ENCODE results near the gene PCDHGA8. TPM values are rescaled to one million over a fixed set of nuclear protein-coding genes. Genes with fewer than 3 reads are reported as not detected.

Gene PCDHGA8
- total and polyA plus RNA-seq, 2 donors (not counting 1 experiment from before 2014, with no cell fraction given): 1.1 to 4.6 TPM

DNA sequence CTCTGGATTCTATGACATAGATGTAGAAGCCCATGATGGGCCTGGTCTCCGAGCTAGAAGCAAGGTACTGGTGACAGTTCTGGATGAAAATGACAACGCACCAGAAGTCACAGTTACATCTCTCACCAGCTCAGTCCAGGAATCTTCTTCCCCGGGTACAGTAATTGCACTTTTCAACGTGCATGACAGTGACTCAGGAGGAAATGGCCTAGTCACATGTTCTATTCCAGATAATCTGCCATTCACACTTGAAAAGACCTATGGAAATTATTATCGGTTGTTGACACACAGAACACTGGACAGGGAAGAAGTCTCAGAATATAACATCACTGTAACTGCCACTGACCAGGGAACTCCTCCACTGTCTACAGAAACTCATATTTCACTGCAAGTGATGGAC is 36.3 kb upstream of the PCDHGA8 start:
- H3K27me3 ChIP-seq (ENCODE audit: control insufficient read depth, insufficient read depth, low read length): peaks cover 9% of the 10 kb centered on the region
- H3K36me3 ChIP-seq (ENCODE audit: control insufficient read depth, insufficient read depth, low read length): no peaks in the 10 kb centered on the region
- H2AFZ ChIP-seq (ENCODE audit: low read length): no peak overlapping the region
- no peak overlapping the region for H3K9ac ChIP-seq (ENCODE audit: insufficient read depth, low read length)
- no peak overlapping the region for H3K4me3 ChIP-seq (replicated peaks in 1 of 4; ENCODE audit: control extremely low read depth in 1 of 4, insufficient read depth in 1 of 4, low read depth in 3 of 4, low read length in 4 of 4)
- H4K20me1 ChIP-seq (ENCODE audit: control insufficient read depth, extremely low read depth, insufficient read depth, low read length): no peaks in the 10 kb centered on the region
- TF ChIP-seq EZH2 (IDR thresholded peaks at IDR 0.05; ENCODE audit: low read length, missing control alignments): no peak
- TF ChIP-seq, protein P1, sequence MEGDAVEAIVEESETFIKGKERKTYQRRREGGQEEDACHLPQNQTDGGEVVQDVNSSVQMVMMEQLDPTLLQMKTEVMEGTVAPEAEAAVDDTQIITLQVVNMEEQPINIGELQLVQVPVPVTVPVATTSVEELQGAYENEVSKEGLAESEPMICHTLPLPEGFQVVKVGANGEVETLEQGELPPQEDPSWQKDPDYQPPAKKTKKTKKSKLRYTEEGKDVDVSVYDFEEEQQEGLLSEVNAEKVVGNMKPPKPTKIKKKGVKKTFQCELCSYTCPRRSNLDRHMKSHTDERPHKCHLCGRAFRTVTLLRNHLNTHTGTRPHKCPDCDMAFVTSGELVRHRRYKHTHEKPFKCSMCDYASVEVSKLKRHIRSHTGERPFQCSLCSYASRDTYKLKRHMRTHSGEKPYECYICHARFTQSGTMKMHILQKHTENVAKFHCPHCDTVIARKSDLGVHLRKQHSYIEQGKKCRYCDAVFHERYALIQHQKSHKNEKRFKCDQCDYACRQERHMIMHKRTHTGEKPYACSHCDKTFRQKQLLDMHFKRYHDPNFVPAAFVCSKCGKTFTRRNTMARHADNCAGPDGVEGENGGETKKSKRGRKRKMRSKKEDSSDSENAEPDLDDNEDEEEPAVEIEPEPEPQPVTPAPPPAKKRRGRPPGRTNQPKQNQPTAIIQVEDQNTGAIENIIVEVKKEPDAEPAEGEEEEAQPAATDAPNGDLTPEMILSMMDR (conservative IDR thresholded peaks at IDR 0.05 in 1 of 2, IDR thresholded peaks at IDR 0.05 in 1 of 2; ENCODE audit: low read depth in 1 of 2, low read length in 2 of 2): no peak
- DNase-seq (ENCODE audit: low read depth in 2 of 2): no peak
- H3K9me3 ChIP-seq (ENCODE audit: control insufficient read depth, insufficient read depth, low read depth, low read length): no peaks in the 10 kb centered on the region
- no peak overlapping the region for H3K4me2 ChIP-seq (ENCODE audit: extremely low read depth, insufficient read depth, low read length)
- H3K27ac ChIP-seq (ENCODE audit: insufficient read depth, low read length): no peak overlapping the region
- no peaks in the 10 kb centered on the region for H3K4me1 ChIP-seq (ENCODE audit: control insufficient read depth, extremely low read depth, insufficient read depth, low read length)
- no peaks in the 10 kb centered on the region for H3K79me2 ChIP-seq (ENCODE audit: control insufficient read depth, insufficient read depth, low read length)

- TF ChIP-seq EZH2 (IDR thresholded peaks at IDR 0.05; ENCODE audit: low read length, missing control alignments): no peak
- TF ChIP-seq, protein P1 (conservative IDR thresholded peaks at IDR 0.05 in 1 of 2, IDR thresholded peaks at IDR 0.05 in 1 of 2; ENCODE audit: low read depth in 1 of 2, low read length in 2 of 2): no peak
- H3K36me3 ChIP-seq (ENCODE audit: control insufficient read depth, insufficient read depth, low read length): no peaks in the 10 kb centered on the region
- DNase-seq (ENCODE audit: low read depth in 2 of 2): no peak
Measured at GRCh38 chr5:141356950-141357349, 35.5 kb upstream of the PCDHGA8 start.

DNA sequence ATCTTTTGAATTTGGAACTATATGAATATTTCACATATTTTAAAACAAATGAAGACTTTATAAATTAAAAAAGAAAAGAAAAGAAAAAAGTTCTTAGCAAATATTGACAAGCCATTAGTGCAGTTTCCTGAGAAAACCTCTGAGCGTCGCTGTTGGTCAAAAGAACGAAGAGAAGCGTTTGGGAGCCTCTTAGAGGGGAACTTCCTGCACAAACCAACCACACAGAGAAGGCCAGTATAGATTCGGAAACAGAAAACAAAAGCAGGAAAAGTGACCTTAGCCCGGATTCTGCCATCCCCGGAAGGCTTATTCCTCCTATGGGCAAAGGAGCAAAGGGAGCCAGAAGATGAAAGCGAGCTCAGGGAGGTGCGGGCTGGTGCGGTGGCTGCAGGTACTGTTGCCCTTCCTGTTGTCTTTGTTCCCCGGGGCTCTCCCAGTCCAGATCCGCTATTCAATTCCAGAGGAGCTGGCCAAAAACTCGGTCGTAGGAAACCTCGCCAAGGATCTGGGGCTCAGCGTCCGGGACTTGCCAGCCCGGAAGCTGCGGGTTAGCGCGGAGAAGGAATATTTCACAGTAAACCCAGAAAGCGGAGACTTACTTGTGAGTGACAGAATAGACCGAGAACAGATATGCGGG is 32.5 kb upstream of the PCDHGA8 start, which contains the start of gene PCDHGB2:
TSS of gene PCDHGB2 (plus strand) at position 205 of the 637 bp plus-strand sequence. CDS start at position 347, 142 bp downstream.
- no peaks in the 10 kb centered on the region for H3K4me1 ChIP-seq (ENCODE audit: control insufficient read depth, extremely low read depth, insufficient read depth, low read length)
- peak; percentile 43 to 65 for DNase-seq (ENCODE audit: low read depth in 2 of 2)
- peaks cover 3% of the 10 kb centered on the region for H3K9me3 ChIP-seq (ENCODE audit: control insufficient read depth, insufficient read depth, low read depth, low read length)
- no peaks in the 10 kb centered on the region for H4K20me1 ChIP-seq (ENCODE audit: control insufficient read depth, extremely low read depth, insufficient read depth, low read length)
- H3K4me3 ChIP-seq (replicated peaks in 1 of 4; ENCODE audit: control extremely low read depth in 1 of 4, insufficient read depth in 1 of 4, low read depth in 3 of 4, low read length in 4 of 4): peak within 1 kb of the TSS; percentile 20 to 58 (median 40)
- TF ChIP-seq EZH2 (IDR thresholded peaks at IDR 0.05; ENCODE audit: low read length, missing control alignments): no peak
- TF ChIP-seq, protein P1 (conservative IDR thresholded peaks at IDR 0.05 in 1 of 2, IDR thresholded peaks at IDR 0.05 in 1 of 2; ENCODE audit: low read depth in 1 of 2, low read length in 2 of 2): peak; percentile 48 to 61
- H3K4me2 ChIP-seq (ENCODE audit: extremely low read depth, insufficient read depth, low read length): no peak within 1 kb of the TSS
- H3K36me3 ChIP-seq (ENCODE audit: control insufficient read depth, insufficient read depth, low read length): no peaks in the 10 kb centered on the region
- no peak within 1 kb of the TSS for H3K9ac ChIP-seq (ENCODE audit: insufficient read depth, low read length)
- no peak within 1 kb of the TSS for H3K27ac ChIP-seq (ENCODE audit: insufficient read depth, low read length)
- H3K79me2 ChIP-seq (ENCODE audit: control insufficient read depth, insufficient read depth, low read length): no peaks in the 10 kb centered on the region
- H3K27me3 ChIP-seq (ENCODE audit: control insufficient read depth, insufficient read depth, low read length): peaks cover 21% of the 10 kb centered on the region
- H2AFZ ChIP-seq (ENCODE audit: low read length): no peak within 1 kb of the TSS

More at GRCh38 chr5:141356950-141357349, 35.5 kb upstream of the PCDHGA8 start:
- H3K4me1 ChIP-seq (ENCODE audit: control insufficient read depth, extremely low read depth, insufficient read depth, low read length): no peaks in the 10 kb centered on the region
- H3K27ac ChIP-seq (ENCODE audit: insufficient read depth, low read length): no peak overlapping the region
- H4K20me1 ChIP-seq (ENCODE audit: control insufficient read depth, extremely low read depth, insufficient read depth, low read length): no peaks in the 10 kb centered on the region
- H3K27me3 ChIP-seq (ENCODE audit: control insufficient read depth, insufficient read depth, low read length): peaks cover 5% of the 10 kb centered on the region
- no peak overlapping the region for H3K4me2 ChIP-seq (ENCODE audit: extremely low read depth, insufficient read depth, low read length)
- H3K4me3 ChIP-seq (replicated peaks in 1 of 4; ENCODE audit: control extremely low read depth in 1 of 4, insufficient read depth in 1 of 4, low read depth in 3 of 4, low read length in 4 of 4): no peak overlapping the region
- H3K79me2 ChIP-seq (ENCODE audit: control insufficient read depth, insufficient read depth, low read length): no peaks in the 10 kb centered on the region
- no peaks in the 10 kb centered on the region for H3K9me3 ChIP-seq (ENCODE audit: control insufficient read depth, insufficient read depth, low read depth, low read length)
- H3K9ac ChIP-seq (ENCODE audit: insufficient read depth, low read length): no peak overlapping the region
- no peak overlapping the region for H2AFZ ChIP-seq (ENCODE audit: low read length)
